PC-9 (cell line): Measurements from ENCODE around the gene MOK. TPM values are rescaled to one million over a fixed set of nuclear protein-coding genes. Genes with fewer than 3 reads are reported as not detected.

Experiments
- BruUV-seq: library from RNA; stranded (reverse); fragments of 400-500 nt; replicated peaks from 2 replicates; lab custom pipeline; 2021; lab: Mats Ljungman, UMichigan
- CTCF ChIA-PET: fragments of 300-600 bp; sonication (Branson Sonifier 250); formaldehyde crosslinking; loops from one replicate; lab custom pipeline; 2022; ENCODE audit warnings: antibody characterized with exemption; lab: Charles Lee
- POLR2A ChIA-PET: fragments of 300-600 bp; sonication (Branson Sonifier 250); formaldehyde crosslinking; loops from one replicate; lab custom pipeline; 2022; ENCODE audit warnings: antibody characterized with exemption; ENCODE audit not compliant: unreplicated experiment; lab: Charles Lee
- DNase-seq, 2 experiments: peaks; one replicate each; pipeline versions ENCODE4 v3.0.0 to v3.0.0-alpha.2; 2015 to 2022; ENCODE audit warnings: mixed read lengths in 1 of 2
- H2AFZ ChIP-seq: fragments of 200-600 bp; sonication (generic); 2 replicates; pipeline ENCODE4 v1.8.1; 2017; ENCODE audit warnings: antibody characterized with exemption
- H3F3A ChIP-seq: fragments of 200-600 bp; sonication (generic); 2 replicates; pipeline ENCODE4 v1.8.1; 2017; ENCODE audit warnings: antibody characterized with exemption, mild to moderate bottlenecking, low read depth; ENCODE audit not compliant: insufficient read depth
- H3K27ac ChIP-seq: fragments of 200-600 bp; sonication (generic); 2 replicates; pipeline ENCODE4 v1.6.1; 2016; ENCODE audit warnings: mixed run types
- H3K27me3 ChIP-seq: fragments of 200-600 bp; sonication (generic); 2 replicates; pipeline ENCODE4 v1.6.1; 2016; ENCODE audit warnings: low read depth, mixed run types; ENCODE audit not compliant: insufficient read depth
- H3K36me3 ChIP-seq: fragments of 200-600 bp; sonication (generic); 2 replicates; pipeline ENCODE4 v1.6.1; 2016; ENCODE audit warnings: low read depth, mixed run types
- H3K4me1 ChIP-seq: fragments of 200-600 bp; sonication (generic); replicated peaks from 2 replicates; pipeline ENCODE4 v1.6.1; 2016; ENCODE audit warnings: mixed run types; ENCODE audit not compliant: insufficient read depth
- H3K4me2 ChIP-seq: fragments of 200-600 bp; sonication (generic); 2 replicates; pipeline ENCODE4 v1.6.1; 2017; ENCODE audit warnings: mixed run types
- H3K4me3 ChIP-seq: fragments of 200-600 bp; sonication (generic); 2 replicates; pipeline ENCODE4 v1.6.1; 2016; ENCODE audit warnings: mixed run types
- H3K79me2 ChIP-seq: fragments of 200-600 bp; sonication (generic); 2 replicates; pipeline ENCODE4 v1.6.1; 2017; ENCODE audit warnings: low read depth, mixed run types
- H3K9me2 ChIP-seq: fragments of 200-600 bp; sonication (generic); 2 replicates; pipeline ENCODE4 v1.8.1; 2017; ENCODE audit warnings: mild to moderate bottlenecking; ENCODE audit not compliant: insufficient read depth
- H3K9me3 ChIP-seq: fragments of 200-600 bp; sonication (generic); 2 replicates; pipeline ENCODE4 v1.8.1; 2016; ENCODE audit warnings: low read depth; ENCODE audit not compliant: insufficient read depth
- H4K20me1 ChIP-seq: fragments of 200-600 bp; sonication (generic); 2 replicates; pipeline ENCODE4 v1.8.1; 2017; ENCODE audit not compliant: insufficient read depth
- EZH2 ChIP-seq: fragments of 200-600 bp; sonication (generic); IDR thresholded peaks from 2 replicates; pipeline ENCODE4 v1.8.0; 2017; ENCODE audit warnings: antibody characterized with exemption, low read depth
- intact Hi-C: fragments of 100-400 bp; cut with micrococcal nuclease; formaldehyde crosslinking; loops from one replicate; pipeline ENCODE4 v1.10.0; 2022; ENCODE audit not compliant: unreplicated experiment
- total RNA-seq: library from RNA; stranded (reverse); gene quantifications from 2 replicates; pipeline ENCODE4 v1.2.3, GENCODE V29; 2021
- TF ChIP-seq, protein P1 (sequence below): fragments of 200-600 bp; sonication (generic); conservative IDR thresholded peaks from 2 replicates; pipeline ENCODE4 v1.6.1; 2017; ENCODE audit warnings: mixed run types, antibody characterized with exemption, mild to moderate bottlenecking, moderate library complexity

MOK gene
- total RNA-seq, 1 experiment from 2014 or later, result 74.3 TPM

DNA sequence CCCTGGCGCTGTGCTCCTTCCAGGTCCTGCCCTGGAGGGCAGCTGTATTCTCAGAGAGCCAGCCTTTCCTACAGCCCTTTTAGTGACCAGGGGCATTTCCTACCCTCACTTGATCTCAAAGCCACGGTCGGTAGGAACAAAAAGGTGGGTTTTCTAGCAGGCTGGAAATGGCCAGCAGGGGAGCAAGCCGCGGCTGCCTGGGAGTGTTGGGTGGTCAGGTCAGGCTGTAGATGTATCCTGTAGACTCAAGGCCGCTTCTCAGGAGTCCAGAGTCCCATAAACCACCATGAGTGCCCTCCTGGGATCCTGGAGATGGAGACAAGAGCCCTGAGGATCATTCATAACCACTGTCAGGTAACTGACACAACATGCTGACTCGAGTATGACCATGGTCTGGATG lies 39.1 kb upstream of the MOK start:
- TF ChIP-seq EZH2, result no peak
- TF ChIP-seq, protein P1, sequence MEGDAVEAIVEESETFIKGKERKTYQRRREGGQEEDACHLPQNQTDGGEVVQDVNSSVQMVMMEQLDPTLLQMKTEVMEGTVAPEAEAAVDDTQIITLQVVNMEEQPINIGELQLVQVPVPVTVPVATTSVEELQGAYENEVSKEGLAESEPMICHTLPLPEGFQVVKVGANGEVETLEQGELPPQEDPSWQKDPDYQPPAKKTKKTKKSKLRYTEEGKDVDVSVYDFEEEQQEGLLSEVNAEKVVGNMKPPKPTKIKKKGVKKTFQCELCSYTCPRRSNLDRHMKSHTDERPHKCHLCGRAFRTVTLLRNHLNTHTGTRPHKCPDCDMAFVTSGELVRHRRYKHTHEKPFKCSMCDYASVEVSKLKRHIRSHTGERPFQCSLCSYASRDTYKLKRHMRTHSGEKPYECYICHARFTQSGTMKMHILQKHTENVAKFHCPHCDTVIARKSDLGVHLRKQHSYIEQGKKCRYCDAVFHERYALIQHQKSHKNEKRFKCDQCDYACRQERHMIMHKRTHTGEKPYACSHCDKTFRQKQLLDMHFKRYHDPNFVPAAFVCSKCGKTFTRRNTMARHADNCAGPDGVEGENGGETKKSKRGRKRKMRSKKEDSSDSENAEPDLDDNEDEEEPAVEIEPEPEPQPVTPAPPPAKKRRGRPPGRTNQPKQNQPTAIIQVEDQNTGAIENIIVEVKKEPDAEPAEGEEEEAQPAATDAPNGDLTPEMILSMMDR, result no peak
- H3K9me2 ChIP-seq, result no peaks in the 10 kb centered on the region
- no peaks in the 10 kb centered on the region for H4K20me1 ChIP-seq
- no peaks in the 10 kb centered on the region for H3K27me3 ChIP-seq
- no TSS peak for BruUV-seq
- no peaks in the 10 kb centered on the region for H3K79me2 ChIP-seq
- H2AFZ ChIP-seq, result no peak overlapping the region
- H3K36me3 ChIP-seq, result peaks cover 15% of the 10 kb centered on the region
- no peak overlapping the region for H3K4me2 ChIP-seq
- intact Hi-C loops, result no loop called here
- no peak overlapping the region for H3K4me3 ChIP-seq
- H3K9me3 ChIP-seq, result no peaks in the 10 kb centered on the region
- H3K27ac ChIP-seq, result no peak overlapping the region
- DNase-seq, result no peak
- peaks cover 13% of the 10 kb centered on the region; the same call in 1 of the 2 replicates for H3F3A ChIP-seq
- H3K4me1 ChIP-seq, result no peaks in the 10 kb centered on the region
- ChIA-PET CTCF (no interaction called here), POLR2A (no interaction called here)

DNA sequence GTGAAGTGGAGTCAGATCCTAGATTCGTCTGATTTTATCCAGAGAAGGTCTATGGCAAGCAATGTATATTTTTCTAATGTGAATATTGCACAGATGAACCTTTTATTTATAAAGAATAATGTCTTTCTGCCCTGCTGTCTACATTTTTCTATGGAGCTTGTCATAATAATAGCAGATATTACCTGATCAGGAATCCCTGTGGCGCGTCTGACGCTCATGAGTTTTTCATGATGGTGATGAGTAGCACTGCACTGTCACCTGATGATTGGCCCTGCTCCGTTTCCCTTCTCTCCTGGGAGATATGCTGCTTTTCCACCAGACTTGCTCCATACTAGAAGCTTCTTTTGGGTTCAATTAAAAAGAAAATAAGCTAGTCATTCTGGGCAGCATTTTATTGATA lies 37.3 kb upstream of the MOK start:
- Histone ChIP-seq H3K9me2 (no peaks in the 10 kb centered on the region), H3F3A (peaks cover 13% of the 10 kb centered on the region; the same call in 1 of the 2 replicates), H3K4me2 (no peak overlapping the region), H4K20me1 (no peaks in the 10 kb centered on the region), H3K79me2 (no peaks in the 10 kb centered on the region), H3K27ac (no peak overlapping the region), H3K4me3 (no peak overlapping the region), H3K27me3 (no peaks in the 10 kb centered on the region), H3K36me3 (peaks cover 10% of the 10 kb centered on the region; the same call in 1 of the 2 replicates), H3K4me1 (no peaks in the 10 kb centered on the region), H3K9me3 (no peaks in the 10 kb centered on the region), H2AFZ (no peak overlapping the region)
- ChIA-PET POLR2A (no interaction called here), CTCF (no interaction called here)
- BruUV-seq, result no TSS peak
- peak in 1 of 2 experiments; percentile 16 for DNase-seq
- TF ChIP-seq EZH2, result no peak
- TF ChIP-seq, protein P1, result no peak
- intact Hi-C loops, result no loop called here

DNA sequence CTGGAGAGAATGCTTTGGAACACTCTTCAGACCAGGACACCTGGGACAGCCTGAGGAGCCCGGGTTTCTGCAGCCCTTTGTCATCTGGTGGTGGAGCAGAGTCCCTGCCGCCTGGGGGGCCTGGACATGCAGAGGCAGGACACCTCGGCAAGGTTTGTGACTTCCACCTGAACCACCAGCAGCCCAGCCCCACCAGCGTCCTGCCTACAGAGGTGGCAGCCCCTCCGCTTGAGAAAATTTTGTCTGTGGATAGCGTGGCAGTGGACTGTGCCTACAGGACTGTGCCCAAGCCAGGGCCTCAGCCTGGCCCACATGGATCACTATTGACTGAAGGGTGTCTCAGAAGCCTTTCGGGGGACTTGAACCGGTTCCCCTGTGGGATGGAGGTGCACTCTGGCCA lies 36.6 kb upstream of the MOK start:
- no peak for TF ChIP-seq EZH2
- TF ChIP-seq, protein P1, result no peak
- Histone ChIP-seq H3K27me3 (no peaks in the 10 kb centered on the region), H3K36me3 (peaks cover 5% of the 10 kb centered on the region; the same call in 1 of the 2 replicates), H3K27ac (no peak overlapping the region), H4K20me1 (no peaks in the 10 kb centered on the region), H3F3A (peaks cover 16% of the 10 kb centered on the region; the same call in 1 of the 2 replicates), H3K4me2 (no peak overlapping the region), H3K79me2 (no peaks in the 10 kb centered on the region), H3K9me2 (no peaks in the 10 kb centered on the region), H3K4me3 (no peak overlapping the region), H3K9me3 (no peaks in the 10 kb centered on the region), H2AFZ (no peak overlapping the region), H3K4me1 (no peaks in the 10 kb centered on the region)
- intact Hi-C loops, result no loop called here
- DNase-seq, result peak in 1 of 2 experiments; percentile 15
- ChIA-PET POLR2A (no interaction called here), CTCF (no interaction called here)
- BruUV-seq, result no TSS peak
